KMS-11 (cell line): ENCODE results near the gene ANO6.

Experiments used
- H2AFZ ChIP-seq: fragments of 200-600 bp; sonication (generic); 2 replicates; pipeline ENCODE4 v1.6.1; 2016; ENCODE audit warnings: antibody characterized with exemption, mixed run types, low read depth
- H3K27ac ChIP-seq: fragments of 200-600 bp; sonication (generic); 2 replicates; pipeline ENCODE4 v1.6.1; 2016; ENCODE audit warnings: mild to moderate bottlenecking, mixed run types
- H3K27me3 ChIP-seq: fragments of 200-600 bp; sonication (generic); 2 replicates; pipeline ENCODE4 v1.6.1; 2017; ENCODE audit warnings: mild to moderate bottlenecking, low read depth, mixed run types, moderate library complexity; ENCODE audit not compliant: insufficient read depth
- H3K36me3 ChIP-seq: fragments of 200-600 bp; sonication (generic); 2 replicates; pipeline ENCODE4 v1.6.1; 2017; ENCODE audit warnings: mild to moderate bottlenecking, mixed run types; ENCODE audit not compliant: insufficient read depth
- H3K4me1 ChIP-seq: fragments of 200-600 bp; sonication (generic); 2 replicates; pipeline ENCODE4 v1.6.1; 2016; ENCODE audit warnings: mild to moderate bottlenecking, low read depth, mixed run types; ENCODE audit not compliant: poor library complexity, severe bottlenecking
- H3K4me2 ChIP-seq: fragments of 200-600 bp; sonication (generic); 2 replicates; pipeline ENCODE4 v1.7.0; 2016; ENCODE audit warnings: mild to moderate bottlenecking, mixed run types
- H3K4me3 ChIP-seq: fragments of 200-600 bp; sonication (generic); IDR thresholded peaks from 2 replicates; pipeline ENCODE4 v1.6.1; 2017; ENCODE audit warnings: low read depth, low read length, mixed read lengths; ENCODE audit not compliant: insufficient read depth
- H3K79me2 ChIP-seq: fragments of 200-600 bp; sonication (generic); 2 replicates; pipeline ENCODE4 v1.6.1; 2016; ENCODE audit warnings: low read depth, mixed run types; ENCODE audit not compliant: insufficient read depth
- H3K9ac ChIP-seq: fragments of 200-600 bp; sonication (generic); 2 replicates; pipeline ENCODE4 v1.6.1; 2016; ENCODE audit warnings: mild to moderate bottlenecking, mixed run types
- H4K20me1 ChIP-seq: fragments of 200-600 bp; sonication (generic); 2 replicates; pipeline ENCODE4 v1.6.1; 2016; ENCODE audit warnings: mild to moderate bottlenecking, mixed run types; ENCODE audit not compliant: insufficient read depth
- TF ChIP-seq, protein P1 (sequence below): fragments of 200-600 bp; sonication (generic); conservative IDR thresholded peaks from 2 replicates; pipeline ENCODE4 v1.6.1; 2017; ENCODE audit warnings: low read depth, mild to moderate bottlenecking, antibody characterized with exemption, low read length, moderate library complexity, mixed read lengths

The ANO6 gene

GRCh38 chr12:45355730-45356129, 139.8 kb downstream of the ANO6 start:
- H3K27me3 ChIP-seq, result no peaks in the 10 kb centered on the region
- TF ChIP-seq, protein P1, sequence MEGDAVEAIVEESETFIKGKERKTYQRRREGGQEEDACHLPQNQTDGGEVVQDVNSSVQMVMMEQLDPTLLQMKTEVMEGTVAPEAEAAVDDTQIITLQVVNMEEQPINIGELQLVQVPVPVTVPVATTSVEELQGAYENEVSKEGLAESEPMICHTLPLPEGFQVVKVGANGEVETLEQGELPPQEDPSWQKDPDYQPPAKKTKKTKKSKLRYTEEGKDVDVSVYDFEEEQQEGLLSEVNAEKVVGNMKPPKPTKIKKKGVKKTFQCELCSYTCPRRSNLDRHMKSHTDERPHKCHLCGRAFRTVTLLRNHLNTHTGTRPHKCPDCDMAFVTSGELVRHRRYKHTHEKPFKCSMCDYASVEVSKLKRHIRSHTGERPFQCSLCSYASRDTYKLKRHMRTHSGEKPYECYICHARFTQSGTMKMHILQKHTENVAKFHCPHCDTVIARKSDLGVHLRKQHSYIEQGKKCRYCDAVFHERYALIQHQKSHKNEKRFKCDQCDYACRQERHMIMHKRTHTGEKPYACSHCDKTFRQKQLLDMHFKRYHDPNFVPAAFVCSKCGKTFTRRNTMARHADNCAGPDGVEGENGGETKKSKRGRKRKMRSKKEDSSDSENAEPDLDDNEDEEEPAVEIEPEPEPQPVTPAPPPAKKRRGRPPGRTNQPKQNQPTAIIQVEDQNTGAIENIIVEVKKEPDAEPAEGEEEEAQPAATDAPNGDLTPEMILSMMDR, result no peak
- no peak overlapping the region for H3K4me3 ChIP-seq
- no peak overlapping the region for H2AFZ ChIP-seq
- H3K36me3 ChIP-seq, result no peaks in the 10 kb centered on the region
- no peak overlapping the region for H3K4me2 ChIP-seq
- H4K20me1 ChIP-seq, result no peaks in the 10 kb centered on the region
- H3K4me1 ChIP-seq, result peaks cover 17% of the 10 kb centered on the region
- no peak overlapping the region for H3K27ac ChIP-seq
- H3K9ac ChIP-seq, result no peak overlapping the region
- H3K79me2 ChIP-seq, result no peaks in the 10 kb centered on the region

- peaks cover 17% of the 10 kb centered on the region for H3K4me1 ChIP-seq
- no peak overlapping the region for H3K9ac ChIP-seq
- no peak overlapping the region for H2AFZ ChIP-seq
- TF ChIP-seq, protein P1, result no peak
- H4K20me1 ChIP-seq, result no peaks in the 10 kb centered on the region
- no peaks in the 10 kb centered on the region for H3K27me3 ChIP-seq
- no peaks in the 10 kb centered on the region for H3K36me3 ChIP-seq
- no peaks in the 10 kb centered on the region for H3K79me2 ChIP-seq
- no peak overlapping the region for H3K27ac ChIP-seq
- H3K4me2 ChIP-seq, result no peak overlapping the region
- no peak overlapping the region for H3K4me3 ChIP-seq
Observed at GRCh38 chr12:45356822-45357538, 141.1 kb downstream of the ANO6 start.

GRCh38 chr12:45357539-45358417, 141.9 kb downstream of the ANO6 start:
- no peak overlapping the region for H3K4me2 ChIP-seq
- no peaks in the 10 kb centered on the region for H4K20me1 ChIP-seq
- no peaks in the 10 kb centered on the region for H3K27me3 ChIP-seq
- H3K27ac ChIP-seq, result no peak overlapping the region
- peaks cover 17% of the 10 kb centered on the region for H3K4me1 ChIP-seq
- TF ChIP-seq, protein P1, result no peak
- no peak overlapping the region for H3K4me3 ChIP-seq
- H3K79me2 ChIP-seq, result no peaks in the 10 kb centered on the region
- no peaks in the 10 kb centered on the region for H3K36me3 ChIP-seq
- H2AFZ ChIP-seq, result no peak overlapping the region
- no peak overlapping the region for H3K9ac ChIP-seq

GRCh38 chr12:45362291-45362690, 146.4 kb downstream of the ANO6 start:
- Histone ChIP-seq H3K4me1 (no peaks in the 10 kb centered on the region), H3K9ac (no peak overlapping the region), H3K27ac (no peak overlapping the region), H4K20me1 (no peaks in the 10 kb centered on the region), H3K27me3 (no peaks in the 10 kb centered on the region), H3K4me2 (no peak overlapping the region), H2AFZ (no peak overlapping the region), H3K79me2 (no peaks in the 10 kb centered on the region), H3K36me3 (no peaks in the 10 kb centered on the region), H3K4me3 (no peak overlapping the region)
- TF ChIP-seq, protein P1, result no peak
